H9 (cell line): ENCODE measurements around the gene FSTL4. TPM values are rescaled to one million over a fixed set of nuclear protein-coding genes. Genes with fewer than 3 reads are reported as not detected.

Experiments used
- DNase-seq: peaks from one replicate; pipeline ENCODE4 v3.0.0-alpha.2; 2017
- H2AFZ ChIP-seq: one replicate; pipeline ENCODE4 v1.6.1; 2013; ENCODE audit warnings: mild to moderate bottlenecking, low read length, control low read depth, moderate library complexity
- H2AK5ac ChIP-seq: 2 replicates; pipeline ENCODE4 v1.6.1; 2013; ENCODE audit warnings: low read length, control low read depth, mixed read lengths; ENCODE audit not compliant: insufficient read length
- H2BK120ac ChIP-seq: one replicate; pipeline ENCODE4 v1.6.1; 2013; ENCODE audit warnings: low read depth, mild to moderate bottlenecking, low read length, control low read depth, inconsistent platforms; ENCODE audit not compliant: poor library complexity, severe bottlenecking
- H2BK12ac ChIP-seq: 2 replicates; pipeline ENCODE4 v1.6.1; 2013; ENCODE audit warnings: low read length, control low read depth, mixed read lengths, low read depth; ENCODE audit not compliant: insufficient read length
- H2BK15ac ChIP-seq: 2 replicates; pipeline ENCODE4 v1.6.1; 2013; ENCODE audit warnings: low read depth, low read length, control low read depth
- H2BK20ac ChIP-seq: one replicate; pipeline ENCODE4 v1.6.1; 2013; ENCODE audit warnings: low read depth, mild to moderate bottlenecking, low read length, control low read depth, inconsistent platforms; ENCODE audit not compliant: poor library complexity, severe bottlenecking
- H2BK5ac ChIP-seq: 2 replicates; pipeline ENCODE4 v1.6.1; 2013; ENCODE audit warnings: low read length, control low read depth, mixed read lengths; ENCODE audit not compliant: insufficient read length
- H3K14ac ChIP-seq: 2 replicates; pipeline ENCODE4 v1.6.1; 2013; ENCODE audit warnings: low read length, control low read depth; ENCODE audit not compliant: insufficient read depth
- H3K18ac ChIP-seq: 2 replicates; pipeline ENCODE4 v1.6.1; 2013; ENCODE audit warnings: low read depth, mild to moderate bottlenecking, mixed read lengths, low read length, control low read depth; ENCODE audit not compliant: insufficient read length
- H3K23ac ChIP-seq: 2 replicates; pipeline ENCODE4 v1.6.1; 2013; ENCODE audit warnings: low read length, control low read depth, mixed read lengths, low read depth; ENCODE audit not compliant: insufficient read length
- H3K23me2 ChIP-seq: 2 replicates; pipeline ENCODE4 v1.6.1; 2013; ENCODE audit warnings: low read depth, mild to moderate bottlenecking, mixed read lengths, low read length, control low read depth; ENCODE audit not compliant: insufficient read length, poor library complexity, severe bottlenecking
- H3K27ac ChIP-seq: 2 replicates; pipeline ENCODE4 v1.5.1; 2013; ENCODE audit warnings: low read length, control low read depth, mixed read lengths, low read depth; ENCODE audit not compliant: insufficient read length
- H3K27me3 ChIP-seq: 2 replicates; pipeline ENCODE4 v1.6.1; 2013; ENCODE audit warnings: low read length, control low read depth, inconsistent platforms; ENCODE audit not compliant: insufficient read depth
- H3K4ac ChIP-seq: 2 replicates; pipeline ENCODE4 v1.6.1; 2013; ENCODE audit warnings: low read depth, mild to moderate bottlenecking, control low read depth, inconsistent platforms, low read length, moderate library complexity
- H3K4me1 ChIP-seq: 2 replicates; pipeline ENCODE4 v1.6.1; 2013; ENCODE audit warnings: low read length, control low read depth, inconsistent platforms; ENCODE audit not compliant: insufficient read depth
- H3K4me2 ChIP-seq: 2 replicates; pipeline ENCODE4 v1.6.1; 2013; ENCODE audit warnings: low read length, control low read depth, mixed read lengths; ENCODE audit not compliant: insufficient read length, insufficient read depth
- H3K56ac ChIP-seq: 2 replicates; pipeline ENCODE4 v1.6.1; 2013; ENCODE audit warnings: low read depth, mild to moderate bottlenecking, mixed read lengths, low read length, control low read depth; ENCODE audit not compliant: insufficient read length
- H3K79me1 ChIP-seq: 2 replicates; pipeline ENCODE4 v1.6.1; 2013; ENCODE audit warnings: low read depth, mild to moderate bottlenecking, moderate library complexity, low read length, control low read depth, inconsistent platforms; ENCODE audit not compliant: insufficient read depth, poor library complexity, severe bottlenecking
- H3K79me2 ChIP-seq: 2 replicates; pipeline ENCODE4 v1.6.1; 2013; ENCODE audit warnings: low read length, control low read depth, inconsistent platforms; ENCODE audit not compliant: insufficient read depth
- H3K9ac ChIP-seq: 2 replicates; pipeline ENCODE4 v1.6.1; 2013; ENCODE audit warnings: low read length, control low read depth, mixed read lengths; ENCODE audit not compliant: insufficient read length; ENCODE audit errors: extremely low read depth
- H3K9me3 ChIP-seq: one replicate; pipeline ENCODE4 v1.6.1; 2013; ENCODE audit warnings: low read depth, low read length, inconsistent platforms; ENCODE audit not compliant: control insufficient read depth
- H3T11ph ChIP-seq: one replicate; pipeline ENCODE4 v1.6.1; 2013; ENCODE audit warnings: mild to moderate bottlenecking, low read length, control low read depth, inconsistent platforms
- H4K20me1 ChIP-seq: one replicate; pipeline ENCODE4 v1.6.1; 2013; ENCODE audit not compliant: control insufficient read depth, insufficient read length, insufficient read depth
- H4K5ac ChIP-seq: 2 replicates; pipeline ENCODE4 v1.6.1; 2013; ENCODE audit warnings: low read depth, mild to moderate bottlenecking, mixed read lengths, low read length, control low read depth; ENCODE audit not compliant: insufficient read length
- H4K8ac ChIP-seq: replicated peaks from 2 replicates; pipeline ENCODE4 v1.6.1; 2013; ENCODE audit warnings: low read length, control low read depth, mixed read lengths, low read depth; ENCODE audit not compliant: insufficient read length
- H4K91ac ChIP-seq: 2 replicates; pipeline ENCODE4 v1.6.1; 2013; ENCODE audit warnings: low read depth, mild to moderate bottlenecking, moderate library complexity, mixed read lengths, low read length, control low read depth; ENCODE audit not compliant: insufficient read length
- H3K27ac Mint-ChIP-seq, 3 experiments: 2 replicates in 2 of 3; 3 replicates in 1 of 3; pipeline ENCODE4 v1.8.0; 2020 to 2021; ENCODE audit warnings: mixed read lengths in 3 of 3, mild to moderate bottlenecking in 1 of 3, moderate library complexity in 1 of 3
- H3K27me3 Mint-ChIP-seq: 2 replicates; pipeline ENCODE4 v1.8.0; 2021; ENCODE audit warnings: low read depth, mild to moderate bottlenecking, moderate library complexity, mixed read lengths
- H3K36me3 Mint-ChIP-seq, 3 experiments: 2 replicates in 2 of 3; 3 replicates in 1 of 3; pipeline ENCODE4 v1.8.0; 2020 to 2021; ENCODE audit warnings: low read depth in 3 of 3, mixed read lengths in 3 of 3; ENCODE audit not compliant: insufficient read depth in 1 of 3
- H3K4me1 Mint-ChIP-seq, 2 experiments: 2 replicates each; pipeline ENCODE4 v1.8.0; 2020; ENCODE audit warnings: mixed read lengths in 2 of 2
- H3K4me3 Mint-ChIP-seq, 2 experiments: 2 replicates in 1 of 2; 3 replicates in 1 of 2; pipeline ENCODE4 v1.8.0; 2020 to 2021; ENCODE audit warnings: mild to moderate bottlenecking in 2 of 2, mixed read lengths in 2 of 2, moderate library complexity in 1 of 2
- H3K9me3 Mint-ChIP-seq, 2 experiments: 2 replicates in 1 of 2; 3 replicates in 1 of 2; pipeline ENCODE4 v1.8.0; 2020; ENCODE audit warnings: mild to moderate bottlenecking in 2 of 2, mixed read lengths in 2 of 2, moderate library complexity in 1 of 2
- WGBS: extraction: QIAGEN DNeasy Blood & Tissue Kit; methylation state at CpG from one replicate; pipeline ENCODE4 v1.1.7; 2013; ENCODE audit warnings: missing lambda C conversion rate, low lambda C conversion rate, mixed read lengths; ENCODE audit not compliant: insufficient read length; ENCODE audit errors: extremely low coverage; 5-methylcytosine and 5-hydroxymethylcytosine counted together
- total RNA-seq: library from RNA; stranded (reverse); gene quantifications from 2 replicates; pipeline ENCODE4 v1.2.1, GENCODE V29; 2021
- TF ChIP-seq, protein P1 (sequence below): fragments of 200-600 bp; sonication (generic); conservative IDR thresholded peaks from 3 replicates; pipeline ENCODE4 v1.8.0; 2021; ENCODE audit warnings: antibody characterized with exemption, mild to moderate bottlenecking

Gene FSTL4
- total RNA-seq, 1 experiment from 2014 or later: 5.7 TPM

DNA sequence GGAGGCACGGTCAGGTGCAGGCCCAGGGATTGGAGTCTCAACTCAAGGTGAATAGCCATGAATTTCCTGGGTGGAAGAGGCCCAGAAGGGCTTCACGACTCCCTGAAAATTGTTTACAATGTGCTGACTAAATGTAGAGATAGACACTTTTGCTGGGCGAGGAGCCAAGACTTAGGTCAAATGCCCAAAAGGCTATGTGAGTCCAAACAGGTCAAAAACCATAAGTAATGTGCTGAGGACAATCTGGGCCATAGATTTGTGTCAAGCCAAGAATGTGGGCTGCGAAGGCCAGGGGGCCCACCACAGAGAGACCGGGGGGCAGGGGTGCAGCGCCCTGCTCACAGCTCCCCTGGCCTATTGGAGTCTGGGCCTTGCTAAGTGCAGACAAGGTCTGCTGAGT, 362.7 kb downstream of the FSTL4 start:
- no peak overlapping the region for H2BK12ac ChIP-seq
- H3K79me1 ChIP-seq: no peaks in the 10 kb centered on the region
- no peak overlapping the region for H2BK15ac ChIP-seq
- no peak overlapping the region for H3T11ph ChIP-seq
- no peak overlapping the region for H2BK120ac ChIP-seq
- no peak overlapping the region for H4K8ac ChIP-seq
- H3K23ac ChIP-seq: no peak overlapping the region
- TF ChIP-seq, protein P1, sequence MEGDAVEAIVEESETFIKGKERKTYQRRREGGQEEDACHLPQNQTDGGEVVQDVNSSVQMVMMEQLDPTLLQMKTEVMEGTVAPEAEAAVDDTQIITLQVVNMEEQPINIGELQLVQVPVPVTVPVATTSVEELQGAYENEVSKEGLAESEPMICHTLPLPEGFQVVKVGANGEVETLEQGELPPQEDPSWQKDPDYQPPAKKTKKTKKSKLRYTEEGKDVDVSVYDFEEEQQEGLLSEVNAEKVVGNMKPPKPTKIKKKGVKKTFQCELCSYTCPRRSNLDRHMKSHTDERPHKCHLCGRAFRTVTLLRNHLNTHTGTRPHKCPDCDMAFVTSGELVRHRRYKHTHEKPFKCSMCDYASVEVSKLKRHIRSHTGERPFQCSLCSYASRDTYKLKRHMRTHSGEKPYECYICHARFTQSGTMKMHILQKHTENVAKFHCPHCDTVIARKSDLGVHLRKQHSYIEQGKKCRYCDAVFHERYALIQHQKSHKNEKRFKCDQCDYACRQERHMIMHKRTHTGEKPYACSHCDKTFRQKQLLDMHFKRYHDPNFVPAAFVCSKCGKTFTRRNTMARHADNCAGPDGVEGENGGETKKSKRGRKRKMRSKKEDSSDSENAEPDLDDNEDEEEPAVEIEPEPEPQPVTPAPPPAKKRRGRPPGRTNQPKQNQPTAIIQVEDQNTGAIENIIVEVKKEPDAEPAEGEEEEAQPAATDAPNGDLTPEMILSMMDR: no peak
- no peak overlapping the region for H2BK20ac ChIP-seq
- Mint-ChIP-seq H3K4me1 (peaks cover 8 to 13% of the 10 kb centered on the region in 2 experiments), H3K27ac (no peak overlapping the region), H3K4me3 (no peak overlapping the region), H3K36me3 (no peaks in the 10 kb centered on the region), H3K27me3 (no peaks in the 10 kb centered on the region), H3K9me3 (no peaks in the 10 kb centered on the region)
- no peak overlapping the region for H2AFZ ChIP-seq
- H3K79me2 ChIP-seq: no peaks in the 10 kb centered on the region
- no peak for DNase-seq
- no peak overlapping the region for H3K4me2 ChIP-seq
- no peak overlapping the region for H3K14ac ChIP-seq
- H2BK5ac ChIP-seq: no peak overlapping the region
- no peak overlapping the region for H4K5ac ChIP-seq
- H3K9ac ChIP-seq: no peak overlapping the region
- no peak overlapping the region for H3K18ac ChIP-seq
- H3K27ac ChIP-seq: no peak overlapping the region
- no peaks in the 10 kb centered on the region for H4K20me1 ChIP-seq
- H3K9me3 ChIP-seq: no peaks in the 10 kb centered on the region
- H3K23me2 ChIP-seq: no peaks in the 10 kb centered on the region
- no peak overlapping the region for H2AK5ac ChIP-seq
- no CpG with 5 or more reads among the region's 6 CpGs for WGBS
- H3K27me3 ChIP-seq: no peaks in the 10 kb centered on the region
- no peak overlapping the region for H3K4ac ChIP-seq
- no peak overlapping the region for H3K56ac ChIP-seq
- H3K4me1 ChIP-seq: no peaks in the 10 kb centered on the region
- H4K91ac ChIP-seq: no peak overlapping the region
